ENCODE results near the gene PLCL2.

DNA sequence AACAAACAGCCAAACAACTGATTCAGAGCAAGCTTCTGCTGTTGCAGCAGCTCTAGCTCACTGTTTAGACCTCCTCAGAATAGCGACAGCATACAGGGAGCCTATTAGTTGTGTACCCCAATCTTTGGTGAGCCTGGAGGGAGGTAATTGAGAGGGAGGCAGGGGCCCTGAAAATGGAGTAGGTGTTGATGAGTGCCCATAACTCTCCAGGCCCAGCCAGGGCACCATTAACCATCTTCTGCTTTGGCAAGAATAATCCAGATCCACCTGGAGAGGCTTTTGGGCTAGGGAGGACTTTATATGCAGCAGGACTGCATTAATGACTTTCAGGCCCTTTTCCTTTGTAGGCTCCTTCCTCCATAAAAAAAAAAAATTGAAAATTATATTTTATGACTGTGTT is 20.9 kb downstream of the PLCL2 start:
- TF ChIP-seq, protein P1, sequence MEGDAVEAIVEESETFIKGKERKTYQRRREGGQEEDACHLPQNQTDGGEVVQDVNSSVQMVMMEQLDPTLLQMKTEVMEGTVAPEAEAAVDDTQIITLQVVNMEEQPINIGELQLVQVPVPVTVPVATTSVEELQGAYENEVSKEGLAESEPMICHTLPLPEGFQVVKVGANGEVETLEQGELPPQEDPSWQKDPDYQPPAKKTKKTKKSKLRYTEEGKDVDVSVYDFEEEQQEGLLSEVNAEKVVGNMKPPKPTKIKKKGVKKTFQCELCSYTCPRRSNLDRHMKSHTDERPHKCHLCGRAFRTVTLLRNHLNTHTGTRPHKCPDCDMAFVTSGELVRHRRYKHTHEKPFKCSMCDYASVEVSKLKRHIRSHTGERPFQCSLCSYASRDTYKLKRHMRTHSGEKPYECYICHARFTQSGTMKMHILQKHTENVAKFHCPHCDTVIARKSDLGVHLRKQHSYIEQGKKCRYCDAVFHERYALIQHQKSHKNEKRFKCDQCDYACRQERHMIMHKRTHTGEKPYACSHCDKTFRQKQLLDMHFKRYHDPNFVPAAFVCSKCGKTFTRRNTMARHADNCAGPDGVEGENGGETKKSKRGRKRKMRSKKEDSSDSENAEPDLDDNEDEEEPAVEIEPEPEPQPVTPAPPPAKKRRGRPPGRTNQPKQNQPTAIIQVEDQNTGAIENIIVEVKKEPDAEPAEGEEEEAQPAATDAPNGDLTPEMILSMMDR (IDR thresholded peaks at IDR 0.05) = no peak
- no peak for TF ChIP-seq EZH2phosphoT487 (IDR thresholded peaks at IDR 0.05)
